CD4-positive, CD25-positive, alpha-beta regulatory T cell (primary cell): Measurements from ENCODE around the gene ADAMTS13. TPM values are rescaled to one million over a fixed set of nuclear protein-coding genes. Genes with fewer than 3 reads are reported as not detected.
A peak's percentile ranks its signal among the peaks of the same experiment; 100 is the strongest.

Experiments used
- ATAC-seq, 2 donors: fragments of 150-1000 bp; cut with Tn5 transposase; one replicate each; pipeline ENCODE4 v1.10.0; 2021; ENCODE audit warnings: low read depth in 2 of 2, moderate number of reproducible peaks in 2 of 2, moderate library complexity in 1 of 2
- DNase-seq, 3 donors: peaks; one replicate each; pipeline versions ENCODE4 v3.0.0 to v3.0.0-alpha.2; 2012 to 2022; ENCODE audit warnings: mixed read lengths in 1 of 3
- H3K27ac ChIP-seq: one replicate; pipeline ENCODE4 v1.7.0; 2013; ENCODE audit warnings: mild to moderate bottlenecking, low read length; ENCODE audit not compliant: insufficient read depth, poor library complexity, severe bottlenecking
- H3K27me3 ChIP-seq: one replicate; pipeline ENCODE4 v1.7.0; 2013; ENCODE audit warnings: low read length; ENCODE audit not compliant: control insufficient read depth, insufficient read depth
- H3K36me3 ChIP-seq: one replicate; pipeline ENCODE4 v1.7.0; 2013; ENCODE audit warnings: mild to moderate bottlenecking, low read length, moderate library complexity; ENCODE audit not compliant: control insufficient read depth, insufficient read depth
- H3K4me1 ChIP-seq: 2 replicates; pipeline ENCODE4 v1.7.0; 2013; ENCODE audit warnings: mild to moderate bottlenecking, low read length; ENCODE audit not compliant: insufficient read depth, control insufficient read depth, poor library complexity, severe bottlenecking
- H3K4me3 ChIP-seq: one replicate; pipeline ENCODE4 v1.7.0; 2013; ENCODE audit warnings: low read depth, mild to moderate bottlenecking, low read length, moderate library complexity
- H3K9me3 ChIP-seq, 2 experiments: 1 replicate in 1 of 2; 2 replicates in 1 of 2; pipeline ENCODE4 v1.7.0; 2013; ENCODE audit warnings: low read length in 2 of 2, mild to moderate bottlenecking in 1 of 2, moderate library complexity in 1 of 2; ENCODE audit not compliant: control insufficient read depth in 2 of 2
- H3K27ac Mint-ChIP-seq, 3 donors: one replicate each; pipeline ENCODE4 v1.8.0; 2020 to 2022; ENCODE audit warnings: mild to moderate bottlenecking in 3 of 3, mixed read lengths in 3 of 3, moderate library complexity in 2 of 3
- H3K27me3 Mint-ChIP-seq: one replicate; pipeline ENCODE4 v1.8.0; 2022; ENCODE audit warnings: mild to moderate bottlenecking, mixed read lengths
- H3K36me3 Mint-ChIP-seq: one replicate; pipeline ENCODE4 v1.8.0; 2020; ENCODE audit warnings: mixed read lengths
- H3K4me1 Mint-ChIP-seq, 4 donors: one replicate each; pipeline ENCODE4 v1.8.0; 2020 to 2022; ENCODE audit warnings: mixed read lengths in 4 of 4, mild to moderate bottlenecking in 1 of 4
- H3K4me3 Mint-ChIP-seq, 4 donors: one replicate each; pipeline ENCODE4 v1.8.0; 2020 to 2022; ENCODE audit warnings: mild to moderate bottlenecking in 4 of 4, mixed read lengths in 4 of 4, moderate library complexity in 3 of 4
- H3K9me3 Mint-ChIP-seq, 7 donors: one replicate each; pipeline ENCODE4 v1.8.0; 2020 to 2022; ENCODE audit warnings: mixed read lengths in 7 of 7, mild to moderate bottlenecking in 3 of 7, moderate library complexity in 2 of 7
- polyA plus RNA-seq, 4 donors: library from polyadenylated mRNA; unstranded; fragments of 300-500 nt; fragmentation: Illumina TruSeq; gene quantifications; one replicate each; pipeline ENCODE4 v1.2.3, GENCODE V29; 2021
- total RNA-seq: library from RNA; stranded (reverse); gene quantifications from one replicate; pipeline ENCODE4 v1.2.3, GENCODE V29; 2022

Gene ADAMTS13
- total and polyA plus RNA-seq, 5 donors from 2014 or later = 0.10 to 0.47 TPM; not detected in 3

DNA sequence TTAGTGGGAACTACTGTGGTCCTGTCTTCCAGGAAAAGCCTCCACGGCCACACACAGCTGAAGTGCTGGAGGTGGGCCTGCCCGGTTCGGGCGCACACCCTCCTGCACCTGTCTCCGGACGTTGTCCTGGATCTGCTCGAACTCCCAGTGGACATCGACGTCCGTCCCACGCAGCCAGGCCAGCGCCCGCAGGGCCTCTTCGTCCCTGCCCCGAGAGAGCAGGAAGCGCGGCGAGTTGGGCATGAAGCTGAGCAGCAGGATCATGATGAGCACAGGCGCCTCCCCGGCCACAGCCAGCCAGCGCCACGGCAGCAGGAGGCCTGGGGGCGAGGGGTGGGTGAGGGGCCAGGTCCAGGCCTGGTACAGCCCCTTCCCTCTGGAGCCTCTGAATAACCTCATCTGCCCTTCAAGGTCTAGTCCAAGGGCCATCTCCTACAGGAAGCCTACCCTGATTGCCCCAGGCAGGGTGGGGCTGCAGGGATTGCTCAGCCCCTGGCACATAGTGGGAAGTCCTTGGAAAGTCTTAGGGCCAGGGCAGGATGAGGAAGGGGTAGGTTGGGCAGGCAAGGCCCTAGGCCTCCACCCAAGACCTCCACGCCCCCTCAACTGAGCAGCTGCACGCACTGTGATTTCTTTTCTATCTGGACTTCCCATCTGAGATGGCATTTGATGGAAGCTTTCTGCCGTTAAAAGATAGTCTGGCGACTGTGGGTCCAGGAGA, 53.3 kb downstream of the ADAMTS13 start:
- H3K27ac Mint-ChIP-seq = no peak overlapping the region
- Histone ChIP-seq H3K27me3 (no peaks in the 10 kb centered on the region), H3K4me1 (peaks cover 14% of the 10 kb centered on the region), H3K9me3 (no peaks in the 10 kb centered on the region), H3K27ac (no peak overlapping the region), H3K4me3 (no peak overlapping the region), H3K36me3 (no peaks in the 10 kb centered on the region)
- no peak for DNase-seq
- ATAC-seq = no peak
- peaks cover 0 to 15% (median 7%) of the 10 kb centered on the region in 4 donors for H3K4me1 Mint-ChIP-seq
- no peaks in the 10 kb centered on the region for H3K27me3 Mint-ChIP-seq
- no peaks in the 10 kb centered on the region for H3K36me3 Mint-ChIP-seq
- no peaks in the 10 kb centered on the region for H3K9me3 Mint-ChIP-seq
- H3K4me3 Mint-ChIP-seq = no peak overlapping the region

DNA sequence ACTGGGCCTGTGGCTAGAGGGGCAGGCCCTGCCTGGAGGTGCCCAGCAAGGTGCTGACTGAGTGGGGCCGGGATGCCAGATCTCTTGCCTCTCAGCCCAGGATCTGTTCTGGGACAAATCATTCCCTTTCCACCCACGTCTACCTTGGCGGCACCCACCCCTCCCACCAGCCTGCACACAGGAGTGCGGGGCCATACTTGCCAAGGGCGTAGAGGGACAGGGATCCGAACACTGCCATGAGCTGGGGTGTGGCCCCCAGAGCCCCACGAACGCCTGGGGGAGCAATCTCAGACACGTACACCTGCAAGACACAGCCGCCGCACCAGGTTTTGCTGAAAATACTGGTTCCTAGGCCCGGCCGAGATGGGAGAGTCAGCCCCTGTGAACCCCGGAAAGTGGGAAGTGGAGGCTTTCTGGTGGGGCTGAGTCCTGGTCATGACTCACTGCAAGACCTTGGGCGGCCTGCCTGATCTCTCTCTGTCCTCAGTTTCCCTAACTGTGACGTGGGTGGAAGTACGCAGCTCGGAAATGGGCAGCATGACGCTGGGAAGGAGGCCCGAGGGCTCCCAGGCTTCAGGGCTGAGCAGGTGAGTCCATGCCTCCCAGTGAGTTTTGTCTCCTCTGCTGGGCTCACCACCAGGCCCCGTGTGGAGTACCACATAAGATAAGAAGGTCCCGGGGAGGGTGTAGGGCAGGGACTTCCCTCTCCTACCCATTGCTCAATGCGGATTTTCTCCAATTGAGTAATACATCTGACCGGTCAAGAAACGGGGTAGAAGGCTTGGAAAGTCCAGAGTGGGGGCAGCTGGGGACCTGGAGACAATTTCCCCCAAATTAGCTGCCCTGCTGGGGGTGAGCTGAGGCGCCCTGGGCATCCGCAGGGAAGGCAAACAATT, 54.1 kb downstream of the ADAMTS13 start:
- Histone ChIP-seq H3K9me3 (no peaks in the 10 kb centered on the region), H3K27ac (no peak overlapping the region), H3K4me3 (no peak overlapping the region), H3K4me1 (peaks cover 14% of the 10 kb centered on the region), H3K27me3 (no peaks in the 10 kb centered on the region), H3K36me3 (no peaks in the 10 kb centered on the region)
- Mint-ChIP-seq H3K27me3 (no peaks in the 10 kb centered on the region), H3K36me3 (no peaks in the 10 kb centered on the region), H3K27ac (no peak overlapping the region), H3K4me3 (no peak overlapping the region), H3K9me3 (no peaks in the 10 kb centered on the region), H3K4me1 (peaks cover 0 to 15% (median 7%) of the 10 kb centered on the region in 4 donors)
- DNase-seq = no peak
- ATAC-seq = no peak

DNA sequence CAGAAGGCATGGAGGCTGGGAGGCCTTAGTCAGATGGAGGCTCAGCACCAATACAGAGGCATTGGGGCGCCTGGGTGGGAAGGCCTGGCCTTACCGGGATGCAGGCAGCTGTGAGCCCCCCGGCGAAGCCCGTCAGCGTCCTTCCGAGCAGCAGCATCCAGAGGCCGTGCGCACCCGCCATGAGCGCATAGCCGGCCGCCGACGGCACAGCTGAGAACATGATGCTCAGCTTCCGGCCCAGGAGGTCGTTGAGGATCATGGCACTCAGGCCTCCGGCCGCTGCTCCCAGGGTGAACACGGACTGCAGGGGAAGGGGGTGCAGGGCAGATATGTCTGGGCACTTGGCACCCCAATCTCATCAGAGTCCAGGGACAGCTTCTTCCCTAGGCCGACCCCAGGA, 54.8 kb downstream of the ADAMTS13 start:
- H3K4me3 ChIP-seq = no peak overlapping the region
- H3K9me3 Mint-ChIP-seq = no peaks in the 10 kb centered on the region
- peaks cover 14% of the 10 kb centered on the region for H3K4me1 ChIP-seq
- no peaks in the 10 kb centered on the region for H3K27me3 Mint-ChIP-seq
- no peak for ATAC-seq
- no peaks in the 10 kb centered on the region for H3K36me3 Mint-ChIP-seq
- H3K36me3 ChIP-seq = no peaks in the 10 kb centered on the region
- no peak overlapping the region for H3K4me3 Mint-ChIP-seq
- no peaks in the 10 kb centered on the region for H3K27me3 ChIP-seq
- DNase-seq = no peak
- H3K4me1 Mint-ChIP-seq = peaks cover 0 to 15% (median 7%) of the 10 kb centered on the region in 4 donors
- no peak overlapping the region for H3K27ac ChIP-seq
- no peaks in the 10 kb centered on the region for H3K9me3 ChIP-seq
- no peak overlapping the region for H3K27ac Mint-ChIP-seq

DNA sequence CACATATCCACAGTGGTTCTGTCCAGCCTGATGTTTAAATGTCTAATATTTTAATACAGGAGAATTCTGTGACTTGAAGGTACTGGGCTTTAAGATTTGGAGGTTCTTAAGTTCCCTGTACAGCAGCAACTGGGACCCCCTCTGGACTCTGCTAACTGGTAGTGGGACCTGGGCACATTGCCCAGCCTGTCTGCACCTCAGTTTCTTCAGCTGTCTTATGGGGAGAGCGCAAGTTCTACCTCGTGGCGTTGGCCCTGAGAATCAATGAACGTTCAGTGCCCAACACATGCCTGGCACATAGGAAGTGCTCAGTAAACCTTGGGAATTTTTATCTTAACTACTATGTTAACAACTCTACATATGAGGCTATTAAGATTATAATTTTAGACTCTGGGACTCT, 55.3 kb downstream of the ADAMTS13 start:
- Histone ChIP-seq H3K4me1 (peaks cover 14% of the 10 kb centered on the region), H3K9me3 (no peaks in the 10 kb centered on the region), H3K4me3 (no peak overlapping the region), H3K36me3 (no peaks in the 10 kb centered on the region), H3K27me3 (no peaks in the 10 kb centered on the region), H3K27ac (no peak overlapping the region)
- Mint-ChIP-seq H3K27me3 (no peaks in the 10 kb centered on the region), H3K9me3 (no peaks in the 10 kb centered on the region), H3K4me1 (peaks cover 0 to 15% (median 7%) of the 10 kb centered on the region in 4 donors), H3K4me3 (peak overlapping the region in 3 of 4 donors; percentile 15 to 56 (median 26)), H3K27ac (no peak overlapping the region), H3K36me3 (no peaks in the 10 kb centered on the region)
- ATAC-seq (no peak), DNase-seq (no peak)

DNA sequence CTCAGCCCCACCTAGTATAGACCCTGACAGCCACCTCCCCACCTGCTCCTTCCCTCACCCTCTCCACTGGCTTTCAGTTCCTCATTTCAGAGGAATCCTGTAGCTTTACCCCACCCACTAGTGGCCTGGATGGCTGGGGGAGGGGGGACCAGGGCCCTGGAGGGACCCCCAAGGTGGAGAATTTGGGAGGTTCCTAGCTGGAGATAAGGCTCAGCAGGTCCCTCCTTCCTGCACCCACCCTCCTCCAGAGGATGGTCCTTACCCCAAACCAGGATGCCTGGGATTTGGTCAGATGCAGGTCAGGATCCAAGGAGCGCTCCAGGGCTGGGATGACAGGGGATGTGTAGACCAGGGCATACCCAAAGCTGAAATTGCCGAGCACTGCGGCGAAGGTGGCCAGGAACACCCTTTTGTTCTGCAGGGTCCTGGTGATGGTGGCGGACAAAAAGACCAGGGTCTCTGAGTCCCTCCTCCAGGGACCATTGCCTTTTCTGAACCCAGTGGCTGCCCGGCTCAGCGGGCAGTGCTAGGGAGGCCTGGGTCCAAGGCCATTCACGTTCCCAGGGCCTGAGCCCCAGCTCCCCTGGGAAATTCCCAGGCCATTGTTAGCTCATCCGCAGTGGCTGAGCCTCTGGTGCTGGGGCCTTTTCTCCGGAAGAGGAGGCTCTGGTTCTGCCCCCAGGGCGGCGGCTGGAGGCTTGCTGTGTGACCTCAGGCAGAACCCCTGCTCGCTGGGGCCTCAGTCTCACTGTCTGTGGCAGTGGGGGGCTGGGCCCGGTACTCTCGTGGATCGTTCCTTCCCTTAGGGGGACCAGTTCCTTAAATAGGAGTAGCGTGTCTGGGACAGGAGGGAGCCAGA, 56.1 kb downstream of the ADAMTS13 start:
- no peaks in the 10 kb centered on the region for H3K36me3 ChIP-seq
- Mint-ChIP-seq H3K36me3 (no peaks in the 10 kb centered on the region), H3K9me3 (no peaks in the 10 kb centered on the region), H3K4me3 (peak overlapping the region; percentile 15 to 56 (median 49)), H3K4me1 (peaks cover 0 to 15% (median 7%) of the 10 kb centered on the region in 4 donors), H3K27ac (no peak overlapping the region), H3K27me3 (no peaks in the 10 kb centered on the region)
- H3K9me3 ChIP-seq = no peaks in the 10 kb centered on the region
- H3K27me3 ChIP-seq = no peaks in the 10 kb centered on the region
- H3K4me3 ChIP-seq = no peak overlapping the region
- peak in 1 of 2 donors; percentile 4 for ATAC-seq
- DNase-seq = no peak
- peaks cover 14% of the 10 kb centered on the region for H3K4me1 ChIP-seq
- H3K27ac ChIP-seq = peak overlapping the region; percentile 47

DNA sequence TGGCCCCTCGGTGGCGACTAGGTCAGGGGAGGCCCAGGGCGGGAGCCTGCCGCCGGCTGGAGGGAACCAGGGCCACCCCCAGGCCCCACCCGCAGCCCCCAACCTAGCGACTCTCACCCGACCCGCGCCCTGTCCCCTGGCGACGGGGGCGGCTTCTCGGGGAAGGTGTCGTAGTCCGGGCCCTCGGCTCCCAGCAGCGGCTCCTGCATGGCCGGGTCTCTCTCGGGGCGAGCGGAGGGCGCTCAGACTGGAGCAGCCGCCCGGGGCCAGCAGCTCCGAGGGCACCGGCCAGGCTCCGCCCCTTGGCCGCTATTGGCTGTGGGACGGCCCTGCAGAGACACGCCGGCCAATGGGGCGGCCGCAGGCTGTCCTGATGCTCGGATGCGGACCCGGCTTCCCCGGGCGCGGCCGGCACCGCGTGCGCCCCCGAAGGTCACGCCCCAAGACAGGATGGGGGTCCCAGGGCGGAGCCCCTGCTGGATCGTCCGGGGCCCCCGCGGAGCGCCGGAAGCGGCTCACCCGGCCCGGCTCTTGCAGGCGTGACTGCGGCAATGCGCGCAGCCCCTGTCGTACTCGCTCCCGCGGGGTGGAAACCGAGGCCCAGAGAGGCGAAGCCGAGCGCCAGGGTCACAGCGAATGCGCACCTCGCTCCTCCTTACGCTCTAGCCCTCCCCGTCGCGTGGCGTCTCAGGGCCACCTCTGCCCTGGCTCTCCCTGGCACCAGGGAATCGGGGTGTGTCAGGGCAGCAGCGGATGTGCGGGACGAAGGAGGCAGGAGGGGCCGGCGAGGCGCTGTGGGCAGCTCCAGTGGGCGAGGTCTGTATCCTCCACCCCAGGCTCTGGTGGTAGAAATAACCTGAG, 56.9 kb downstream of the ADAMTS13 start, which contains the start of gene SLC2A6:
TSS of gene SLC2A6 (minus strand) at position 249 of the 861 bp plus-strand sequence. CDS start at position 209, 40 bp downstream.
- Mint-ChIP-seq H3K9me3 (no peaks in the 10 kb centered on the region), H3K4me3 (peak within 1 kb of the TSS; percentile 35 to 82 (median 68)), H3K36me3 (no peaks in the 10 kb centered on the region), H3K27ac (peak within 1 kb of the TSS in 2 of 3 donors; percentile 65 to 80), H3K4me1 (peaks cover 0 to 15% (median 7%) of the 10 kb centered on the region in 4 donors), H3K27me3 (no peaks in the 10 kb centered on the region)
- ATAC-seq = peak; percentile 96 to 97
- no peaks in the 10 kb centered on the region for H3K9me3 ChIP-seq
- H3K4me3 ChIP-seq = peak within 1 kb of the TSS; percentile 44
- H3K27me3 ChIP-seq = no peaks in the 10 kb centered on the region
- H3K36me3 ChIP-seq = no peaks in the 10 kb centered on the region
- peaks cover 14% of the 10 kb centered on the region for H3K4me1 ChIP-seq
- peak within 1 kb of the TSS; percentile 60 for H3K27ac ChIP-seq
- peak; percentile 79 to 84 (median 79) for DNase-seq
